Umbilical cord (tissue), 2 donors: ENCODE measurements around the gene MYO6. TPM values are rescaled to one million over a fixed set of nuclear protein-coding genes. Genes with fewer than 3 reads are reported as not detected.

Source experiments
- DNase-seq: peaks from one replicate; pipeline ENCODE4 v3.0.0-alpha.2; 2015; ENCODE audit warnings: low spot score
- total RNA-seq: library from RNA; depleted of rRNA; stranded (reverse); fragments of >200 nt; gene quantifications from one replicate; pipeline ENCODE4 v1.2.3, GENCODE V29; 2014; ENCODE audit warnings: low replicate concordance; ENCODE audit not compliant: insufficient read depth

The MYO6 gene
- total RNA-seq, 1 donor from 2014 or later, result 6.7 TPM

DNA sequence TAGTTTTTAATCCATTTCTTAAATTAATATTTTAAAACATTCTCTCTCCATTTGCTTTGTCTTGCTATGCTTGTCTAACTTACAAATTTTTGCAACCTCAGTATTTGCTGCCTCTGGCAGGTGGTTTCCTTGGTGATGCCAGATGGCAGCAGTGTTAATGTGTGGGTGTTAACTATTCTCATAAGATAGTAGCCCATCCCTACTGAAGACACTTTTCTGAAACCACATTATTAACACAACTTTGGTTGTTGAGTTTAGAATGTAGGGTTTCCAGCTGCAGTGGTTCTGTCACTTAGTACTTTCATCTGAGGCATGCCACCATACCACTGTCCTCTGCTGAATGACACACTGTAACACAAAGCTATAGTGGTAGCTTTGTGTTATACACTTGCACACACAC, 75.1 kb downstream of the MYO6 start:
- no peak for DNase-seq

- DNase-seq, result no peak
Measured at GRCh38 chr6:75827163-75827562, 78.1 kb downstream of the MYO6 start.

DNA sequence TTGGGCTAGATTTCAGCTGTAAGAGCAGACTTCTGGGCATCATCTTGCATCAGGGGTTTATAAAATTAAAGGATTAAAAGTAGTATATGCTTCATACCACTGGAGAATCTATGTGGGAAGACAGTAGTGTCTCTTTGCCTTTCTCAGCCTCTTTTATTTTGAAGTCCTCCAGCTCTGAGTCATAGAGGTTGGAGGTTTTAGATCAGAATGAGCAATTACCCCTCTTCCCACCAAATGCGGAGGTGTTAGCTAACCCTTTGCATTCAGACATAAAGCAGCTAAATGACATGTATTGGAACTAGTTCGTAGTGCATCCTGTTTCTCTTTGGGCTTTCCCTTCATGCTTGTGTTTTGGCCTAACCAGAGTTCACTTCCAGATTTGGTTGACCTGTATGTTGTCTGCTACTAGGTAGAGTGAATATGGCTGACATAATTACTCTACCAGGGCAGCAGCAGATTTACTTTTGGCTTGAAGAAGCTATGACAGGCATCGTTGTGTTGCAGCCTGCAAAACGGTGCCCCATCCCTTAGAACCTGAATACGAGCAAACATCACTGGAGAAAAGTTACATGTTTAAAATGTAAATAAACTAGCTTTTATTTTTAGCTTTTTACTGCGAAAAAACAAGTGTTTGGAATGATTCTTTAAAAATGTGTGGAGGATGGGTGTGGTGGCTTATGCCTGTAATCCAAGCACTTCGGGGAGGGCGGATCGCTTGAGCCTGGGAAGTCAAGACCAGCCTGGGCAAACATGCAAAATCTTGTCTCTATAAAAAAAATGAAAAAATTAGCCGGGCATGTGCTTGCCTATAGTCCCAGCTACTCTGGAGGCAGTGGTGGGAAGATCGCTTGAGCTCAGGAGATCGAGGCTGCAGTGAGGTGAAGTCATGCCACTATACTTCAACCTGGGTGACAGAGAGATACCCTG, 82.2 kb downstream of the MYO6 start:
- no peak for DNase-seq

DNA sequence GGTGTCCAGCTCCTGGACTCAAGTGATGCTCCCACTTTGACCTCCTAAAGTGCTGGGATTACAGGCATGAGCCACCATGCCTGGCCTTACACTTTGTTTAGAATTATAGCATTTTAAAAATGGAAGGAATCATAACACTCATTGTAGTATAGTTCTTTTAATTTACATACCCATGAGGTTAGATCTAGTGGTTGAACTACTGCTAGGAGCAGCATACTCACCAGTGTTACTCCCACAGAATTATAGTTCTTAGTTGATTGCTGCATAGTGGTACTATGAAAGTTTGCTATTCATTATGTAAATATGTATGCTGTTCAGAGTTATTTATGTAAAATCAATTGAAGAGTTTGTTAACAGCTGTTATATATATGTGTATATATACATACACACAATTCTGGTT, 85.4 kb downstream of the MYO6 start:
- no peak for DNase-seq

- DNase-seq, result no peak
Measured at GRCh38 chr6:75842191-75842590, 93.2 kb downstream of the MYO6 start.

- no peak for DNase-seq
Measured at GRCh38 chr6:75842732-75843131, 93.7 kb downstream of the MYO6 start.

DNA sequence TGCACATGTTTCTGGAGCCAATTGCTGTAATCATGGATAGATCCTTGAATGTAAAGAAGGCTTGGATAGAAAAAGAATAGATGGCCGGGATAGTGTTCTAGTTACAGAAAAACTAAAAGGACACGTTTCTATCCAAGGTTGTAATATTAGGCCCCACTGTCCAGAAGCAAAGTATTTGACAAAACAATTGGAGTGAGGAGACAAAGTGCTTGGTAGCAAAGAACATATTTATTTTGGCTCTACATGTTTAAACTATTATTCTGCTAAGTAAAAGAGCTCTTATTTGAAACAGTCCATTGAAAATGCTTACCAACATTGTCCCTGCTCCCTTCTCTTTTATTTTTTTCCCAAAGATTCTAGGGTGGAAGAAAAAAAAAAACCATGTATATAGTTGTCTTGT, 94.4 kb downstream of the MYO6 start:
- DNase-seq, result no peak

DNA sequence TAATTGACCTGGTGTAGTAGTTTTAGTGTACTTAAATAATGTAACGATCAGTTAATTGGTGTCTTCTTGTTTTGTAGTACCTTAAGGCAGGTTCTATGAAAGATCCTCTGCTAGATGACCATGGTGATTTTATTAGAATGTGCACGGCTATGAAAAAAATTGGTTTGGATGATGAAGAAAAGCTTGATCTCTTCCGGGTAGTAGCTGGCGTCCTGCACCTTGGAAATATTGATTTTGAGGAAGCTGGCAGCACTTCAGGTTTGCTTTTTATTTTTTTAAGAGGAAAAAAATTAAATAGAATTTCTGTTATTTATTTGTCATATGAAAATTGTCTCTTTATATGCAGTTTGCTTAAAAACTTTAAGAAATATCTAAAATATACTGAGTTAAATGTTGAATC, 99.2 kb downstream of the MYO6 start:
- DNase-seq, result no peak

DNA sequence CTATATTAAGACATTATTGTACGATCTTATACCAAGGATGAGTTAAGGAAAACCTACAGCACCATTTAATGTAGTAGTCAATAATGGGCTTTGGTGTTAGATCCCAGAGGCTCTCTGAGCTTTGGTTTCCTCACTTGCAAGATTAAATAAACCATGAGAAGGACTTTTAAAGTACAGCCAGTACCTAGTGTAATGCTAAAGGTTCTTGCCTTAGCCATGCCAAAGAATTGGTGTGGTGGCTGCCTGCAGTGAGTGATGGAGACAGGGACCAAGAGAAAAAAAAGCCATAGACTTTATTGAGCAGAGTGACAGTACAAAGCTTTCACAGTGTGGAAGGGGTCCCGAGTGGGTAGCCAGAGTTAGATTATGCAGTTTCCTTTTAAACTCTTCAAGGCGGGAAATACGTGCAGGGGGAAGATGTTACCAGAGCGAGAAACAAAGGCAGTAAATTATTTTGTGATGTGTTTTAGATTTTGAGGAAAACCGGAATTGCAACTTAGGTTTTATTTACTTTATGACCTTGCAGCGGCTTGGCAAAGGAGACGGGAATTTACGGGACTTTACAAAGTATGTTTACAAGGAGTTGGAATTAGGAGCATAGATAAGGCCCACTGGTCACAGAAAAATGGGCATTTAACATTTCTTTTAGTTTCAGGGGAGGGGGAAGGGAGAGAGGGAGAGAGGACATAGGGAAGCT, 100.4 kb downstream of the MYO6 start:
- peak; percentile 34 for DNase-seq

- DNase-seq, result peak; percentile 15
Measured at GRCh38 chr6:75850026-75850833, 101.2 kb downstream of the MYO6 start.

GRCh38 chr6:75852721-75853120, 103.7 kb downstream of the MYO6 start:
- DNase-seq, result no peak

DNA sequence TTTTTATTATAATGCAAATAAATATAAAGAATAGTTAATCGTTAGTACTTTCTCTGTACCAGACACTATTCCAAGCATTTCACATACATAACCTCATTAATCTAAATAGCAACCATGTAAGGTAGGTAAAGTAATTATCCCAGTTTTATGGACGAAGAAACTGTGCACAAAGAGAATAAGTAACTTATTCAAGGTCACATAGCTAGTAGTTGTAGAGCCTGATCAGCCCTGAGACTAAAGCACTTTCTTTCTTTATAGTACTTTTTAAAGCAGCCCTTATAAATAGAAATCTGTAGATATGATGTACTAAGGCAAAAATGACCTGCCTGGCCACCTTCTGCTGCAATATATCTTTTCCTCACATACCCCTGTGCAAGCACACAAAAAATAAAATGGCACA, 104.8 kb downstream of the MYO6 start:
- DNase-seq, result no peak

DNA sequence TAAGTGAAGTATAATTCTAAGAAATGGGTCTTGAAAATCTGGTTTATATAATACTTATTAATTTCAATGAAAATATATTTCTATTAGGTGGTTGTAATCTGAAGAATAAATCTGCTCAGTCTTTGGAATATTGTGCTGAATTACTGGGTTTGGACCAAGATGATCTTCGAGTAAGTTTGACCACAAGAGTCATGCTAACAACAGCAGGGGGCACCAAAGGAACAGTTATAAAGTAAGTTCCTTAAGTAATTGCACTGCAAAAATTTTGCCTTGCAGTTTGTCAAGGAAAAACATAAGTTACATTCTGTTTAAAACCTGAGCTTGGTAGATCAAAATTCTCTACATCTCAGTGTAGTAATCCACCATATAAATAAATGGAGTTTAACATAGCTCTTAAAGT, 106.0 kb downstream of the MYO6 start:
- peak; percentile 82 for DNase-seq

- DNase-seq, result no peak
Measured at GRCh38 chr6:75856902-75857301, 107.9 kb downstream of the MYO6 start.

- no peak for DNase-seq
Measured at GRCh38 chr6:75863001-75863400, 114.0 kb downstream of the MYO6 start.

GRCh38 chr6:75863784-75864183, 114.7 kb downstream of the MYO6 start:
- no peak for DNase-seq

- DNase-seq, result no peak
Measured at GRCh38 chr6:75864446-75864845, 115.4 kb downstream of the MYO6 start.

GRCh38 chr6:75870389-75870788, 121.3 kb downstream of the MYO6 start:
- no peak for DNase-seq

- peak; percentile 51 for DNase-seq
Measured at GRCh38 chr6:75874224-75874623, 125.2 kb downstream of the MYO6 start.

DNA sequence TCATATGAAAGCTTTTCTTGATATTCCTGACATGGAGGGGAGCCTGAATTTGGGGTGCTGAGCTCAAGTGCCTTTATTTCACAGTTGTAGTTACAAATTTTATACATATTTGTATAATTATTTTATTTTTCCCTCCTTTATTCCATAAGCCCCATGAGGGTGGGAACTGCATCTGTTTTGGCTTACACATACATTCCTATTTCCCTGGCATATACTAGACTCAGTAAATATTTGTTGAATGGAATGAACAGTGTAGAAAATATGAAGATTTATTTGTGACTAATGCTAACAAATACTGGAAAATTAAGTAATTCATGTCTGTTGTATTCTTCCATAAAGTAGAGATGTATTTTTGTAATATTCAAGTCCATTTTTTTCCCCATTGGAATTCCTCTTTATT, 127.1 kb downstream of the MYO6 start:
- no peak for DNase-seq

GRCh38 chr6:75880305-75880704, 131.3 kb downstream of the MYO6 start:
- no peak for DNase-seq

DNA sequence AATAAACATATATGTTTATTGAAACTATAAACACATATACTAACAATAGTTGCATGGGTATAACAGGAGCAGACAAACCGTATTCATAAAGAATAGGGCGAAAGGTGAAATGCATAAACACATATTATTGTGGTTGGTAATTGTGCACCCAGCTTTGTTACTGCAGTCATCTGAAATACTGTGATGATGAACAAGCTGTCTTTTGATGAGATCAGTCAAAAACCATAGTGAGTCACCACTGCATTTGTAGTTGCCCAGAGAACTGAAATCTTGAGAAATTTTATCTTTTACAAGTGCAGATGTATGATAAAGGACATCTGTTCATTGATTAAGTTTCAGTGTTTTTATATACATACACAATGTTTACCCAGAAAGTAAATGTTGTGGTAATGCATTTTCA, 133.7 kb downstream of the MYO6 start:
- no peak for DNase-seq
